Colonic mucosa (tissue), 4 donors: ENCODE data around the gene CCDC159. TPM values are rescaled to one million over a fixed set of nuclear protein-coding genes. Genes with fewer than 3 reads are reported as not detected.

Experiments used
- DNase-seq: peaks from one replicate; pipeline ENCODE4 v3.0.0-alpha.2; 2020
- H3K27ac ChIP-seq: fragments of 200-600 bp; one replicate; pipeline ENCODE4 v1.8.0; 2021
- H3K27me3 ChIP-seq: fragments of 200-600 bp; one replicate; pipeline ENCODE4 v1.8.0; 2021
- H3K36me3 ChIP-seq: fragments of 200-600 bp; one replicate; pipeline ENCODE4 v1.8.0; 2021
- H3K4me1 ChIP-seq: fragments of 200-600 bp; one replicate; pipeline ENCODE4 v1.8.0; 2021; ENCODE audit warnings: mild to moderate bottlenecking
- H3K4me3 ChIP-seq: fragments of 200-600 bp; one replicate; pipeline ENCODE4 v1.8.0; 2021
- H3K9ac ChIP-seq, 2 donors: one replicate each; pipeline ENCODE4 v1.7.0; 2013; ENCODE audit warnings: control low read depth in 2 of 2, low read depth in 2 of 2, low read length in 2 of 2
- H3K9me3 ChIP-seq: fragments of 200-600 bp; one replicate; pipeline ENCODE4 v1.8.0; 2021
- intact Hi-C: fragments of 100-400 bp; cut with DNase I; formaldehyde crosslinking; loops from one replicate; pipeline ENCODE4 v1.14.1; 2022
- total RNA-seq, 2 donors: library from RNA; stranded (reverse); fragmentation: NEBNext Ultra II Directional in 1 of 2; extraction: Animal tissue kit (Norgen Biotek cat#: 25700) in 1 of 2; gene quantifications; one replicate each; pipeline ENCODE4 v1.2.1, GENCODE V29; 2021
- TF ChIP-seq, protein P1 (sequence below): fragments of 200-600 bp; IDR thresholded peaks from one replicate; pipeline ENCODE4 v1.8.0; 2022; ENCODE audit warnings: antibody characterized with exemption, mild to moderate bottlenecking
- donor health status: healthy.
- donor health status: DM: no; HTN: no; CAD: no.
- donor health status: DM: no; HTN: no; CAD: no.

CCDC159 gene
- total RNA-seq, 2 donors from 2014 or later = 17.4 to 21.4 TPM

DNA sequence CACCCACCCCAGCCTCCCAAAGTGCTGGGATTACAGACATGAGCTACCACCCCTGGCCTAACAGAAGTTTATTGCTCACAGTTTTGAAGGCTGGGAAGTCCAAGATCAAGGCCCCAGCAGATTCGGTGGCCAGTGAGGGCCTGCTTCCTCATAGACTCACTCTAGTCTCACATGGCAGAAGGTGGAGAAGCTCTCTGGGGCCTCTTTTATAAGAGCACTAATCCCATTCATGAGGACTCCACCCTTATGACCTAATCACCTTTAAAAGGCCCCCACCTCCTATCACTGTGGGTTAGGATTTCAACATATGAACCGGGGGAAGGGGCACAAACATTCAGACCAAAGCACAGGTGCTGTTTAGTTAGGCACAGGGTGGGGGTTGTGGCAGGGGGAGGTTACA, 21.2 kb downstream of the CCDC159 start:
- no peaks in the 10 kb centered on the region for H3K9me3 ChIP-seq
- no peak for DNase-seq
- TF ChIP-seq, protein P1, sequence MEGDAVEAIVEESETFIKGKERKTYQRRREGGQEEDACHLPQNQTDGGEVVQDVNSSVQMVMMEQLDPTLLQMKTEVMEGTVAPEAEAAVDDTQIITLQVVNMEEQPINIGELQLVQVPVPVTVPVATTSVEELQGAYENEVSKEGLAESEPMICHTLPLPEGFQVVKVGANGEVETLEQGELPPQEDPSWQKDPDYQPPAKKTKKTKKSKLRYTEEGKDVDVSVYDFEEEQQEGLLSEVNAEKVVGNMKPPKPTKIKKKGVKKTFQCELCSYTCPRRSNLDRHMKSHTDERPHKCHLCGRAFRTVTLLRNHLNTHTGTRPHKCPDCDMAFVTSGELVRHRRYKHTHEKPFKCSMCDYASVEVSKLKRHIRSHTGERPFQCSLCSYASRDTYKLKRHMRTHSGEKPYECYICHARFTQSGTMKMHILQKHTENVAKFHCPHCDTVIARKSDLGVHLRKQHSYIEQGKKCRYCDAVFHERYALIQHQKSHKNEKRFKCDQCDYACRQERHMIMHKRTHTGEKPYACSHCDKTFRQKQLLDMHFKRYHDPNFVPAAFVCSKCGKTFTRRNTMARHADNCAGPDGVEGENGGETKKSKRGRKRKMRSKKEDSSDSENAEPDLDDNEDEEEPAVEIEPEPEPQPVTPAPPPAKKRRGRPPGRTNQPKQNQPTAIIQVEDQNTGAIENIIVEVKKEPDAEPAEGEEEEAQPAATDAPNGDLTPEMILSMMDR = no peak
- no peak overlapping the region for H3K27ac ChIP-seq
- no peak overlapping the region for H3K4me3 ChIP-seq
- no peak overlapping the region for H3K9ac ChIP-seq
- intact Hi-C loops = no loop called here
- H3K4me1 ChIP-seq = no peaks in the 10 kb centered on the region
- H3K36me3 ChIP-seq = no peaks in the 10 kb centered on the region
- no peaks in the 10 kb centered on the region for H3K27me3 ChIP-seq

DNA sequence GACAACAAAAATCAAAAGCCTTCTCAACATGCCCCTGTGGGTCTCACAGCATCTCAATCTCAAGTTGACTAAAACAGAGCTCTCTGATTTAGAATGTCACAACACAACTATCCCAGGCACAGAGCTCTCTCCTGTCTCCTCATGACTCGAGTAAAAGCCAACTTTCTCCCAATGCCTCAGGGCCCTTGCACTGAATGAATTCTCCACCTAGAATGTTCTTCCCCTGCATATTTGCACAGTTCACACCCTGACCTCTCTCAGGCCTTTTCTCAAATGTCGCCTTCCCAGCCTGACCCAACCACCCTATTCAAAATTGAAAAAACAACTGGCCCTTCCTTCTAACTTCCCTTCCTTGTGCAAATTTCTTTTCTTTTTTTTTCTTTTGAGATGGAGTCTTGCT, 24.4 kb downstream of the CCDC159 start:
- Histone ChIP-seq H3K4me3 (no peak overlapping the region), H3K27ac (no peak overlapping the region), H3K4me1 (peaks cover 3% of the 10 kb centered on the region), H3K9ac (no peak overlapping the region), H3K27me3 (no peaks in the 10 kb centered on the region), H3K9me3 (no peaks in the 10 kb centered on the region), H3K36me3 (no peaks in the 10 kb centered on the region)
- TF ChIP-seq, protein P1 = no peak
- intact Hi-C loops = no loop called here
- DNase-seq = no peak

GRCh38 chr19:11373166-11373884, 27.0 kb downstream of the CCDC159 start:
- DNase-seq = no peak
- Histone ChIP-seq H3K27me3 (no peaks in the 10 kb centered on the region), H3K9me3 (no peaks in the 10 kb centered on the region), H3K36me3 (no peaks in the 10 kb centered on the region), H3K9ac (peak overlapping the region in 1 of 2 donors; percentile 95), H3K4me1 (peaks cover 6% of the 10 kb centered on the region), H3K27ac (no peak overlapping the region), H3K4me3 (no peak overlapping the region)
- intact Hi-C loops = no loop called here
- TF ChIP-seq, protein P1 = no peak

DNA sequence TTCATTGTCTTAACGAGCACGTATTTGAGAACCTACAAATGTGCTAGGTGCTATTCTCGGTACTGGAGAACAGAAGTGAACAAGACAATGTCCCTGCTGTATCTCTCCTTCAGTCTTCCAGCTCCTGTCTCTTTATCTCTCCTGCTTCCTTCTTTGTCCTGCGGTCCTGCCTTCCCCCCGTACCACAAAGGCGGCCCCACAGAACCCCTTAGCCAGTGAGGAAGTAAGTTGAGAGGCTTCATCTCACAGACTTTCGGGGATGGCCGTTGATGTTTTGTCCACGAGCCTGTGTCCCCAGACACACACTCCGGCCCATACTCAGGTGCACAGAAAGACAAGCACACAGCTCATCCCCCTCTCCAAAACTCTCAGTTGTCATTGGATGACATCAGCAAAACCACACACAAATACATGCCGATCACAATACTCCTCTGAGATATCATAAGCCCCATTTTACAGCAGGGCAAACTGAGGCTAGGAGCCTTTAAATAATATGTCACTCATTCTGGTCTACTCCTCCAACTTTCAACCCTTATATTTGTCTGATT, 27.6 kb downstream of the CCDC159 start:
- Histone ChIP-seq H3K4me3 (peak overlapping the region; percentile 61), H3K27me3 (no peaks in the 10 kb centered on the region), H3K36me3 (no peaks in the 10 kb centered on the region), H3K4me1 (peaks cover 6% of the 10 kb centered on the region), H3K9ac (peak overlapping the region; percentile 13 to 95), H3K27ac (peak overlapping the region; percentile 95), H3K9me3 (no peaks in the 10 kb centered on the region)
- DNase-seq = no peak
- intact Hi-C loops = no loop called here
- TF ChIP-seq, protein P1 = no peak

- Histone ChIP-seq H3K9ac (peak within 1 kb of the TSS; percentile 73 to 95), H3K27me3 (no peaks in the 10 kb centered on the region), H3K27ac (peak within 1 kb of the TSS; percentile 95), H3K4me1 (peaks cover 6% of the 10 kb centered on the region), H3K36me3 (no peaks in the 10 kb centered on the region), H3K4me3 (peak within 1 kb of the TSS; percentile 61), H3K9me3 (no peaks in the 10 kb centered on the region)
- peak; percentile 98 for DNase-seq
- intact Hi-C loops = no loop called here
- TF ChIP-seq, protein P1 = no peak
Measured at GRCh38 chr19:11374433-11375142, 28.3 kb downstream of the CCDC159 start, which contains the start of gene SWSAP1. SWSAP1 (plus strand) TSS chr19:11374666; CDS start chr19:11374681, 15 bp downstream.
